Spleen (tissue), 7 donors: ENCODE data around the gene LRRC3B.

Experiments used
- CTCF ChIP-seq, 11 experiments: fragments of 200-600 bp in 7 of 11; fragments of 450-650 bp in 4 of 11; sonication (generic) in 4 of 11; IDR thresholded peaks in 8 of 11; conservative IDR thresholded peaks in 3 of 11; 1 replicate in 7 of 11; 2 replicates in 4 of 11; pipeline versions ENCODE4 v1.4.0 to v1.8.0; 2016 to 2021; ENCODE audit warnings: antibody characterized with exemption in 11 of 11, inconsistent platforms in 4 of 11, mild to moderate bottlenecking in 1 of 11
- POLR2AphosphoS5 ChIP-seq, 3 donors: sonication (generic); formaldehyde crosslinking; IDR thresholded peaks; one replicate each; pipeline ENCODE4 v1.5.1; 2017; ENCODE audit warnings: antibody characterized with exemption in 3 of 3
- donor health status: DM: no; HTN: no; CAD: no; lungs with moderate emphysema.
- donor health status: DM: no; HTN: no; CAD: no.
- donor health status: DM: no; HTN: no; CAD: no.

DNA sequence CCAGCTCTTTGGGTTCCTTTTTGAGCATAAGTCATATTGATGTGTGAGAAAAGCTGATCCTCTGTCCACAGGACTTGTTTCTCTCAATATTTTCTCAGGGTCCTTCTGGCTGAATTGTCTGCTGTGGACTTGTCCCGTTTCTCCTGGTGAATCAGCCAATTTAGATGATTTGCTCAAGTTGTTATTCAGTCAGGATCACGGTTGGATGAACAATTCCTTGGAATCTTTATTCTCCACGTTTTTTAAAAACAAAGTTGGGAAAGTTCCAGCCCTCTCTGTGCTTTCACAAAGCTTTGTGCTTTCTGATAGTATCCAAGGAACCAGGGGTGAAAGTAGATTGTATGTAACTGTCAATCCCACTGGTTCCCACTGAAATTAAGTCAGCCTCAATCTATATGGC lies 61.3 kb downstream of the LRRC3B start:
- no peak for TF ChIP-seq POLR2AphosphoS5 (IDR thresholded peaks at IDR 0.05)
- TF ChIP-seq CTCF (IDR thresholded peaks at IDR 0.05 in 8 of 11, conservative IDR thresholded peaks at IDR 0.05 in 3 of 11) = no peak
